GM18861 (cell line): ENCODE data around the gene METAP1D.
"Not testable (repeated sequence)": the region's sequence is repeated elsewhere in the genome, so short reads cannot be mapped to it uniquely, and the experiment has no call there.

Experiments
- ATAC-seq: cut with Tn5 transposase; IDR thresholded peaks from one replicate; pipeline ENCODE4 v1.9.1; 2021; ENCODE audit not compliant: unreplicated experiment

The METAP1D gene

GRCh38 chr2:172047566-172048507 is 48.1 kb downstream of the METAP1D start:
- ATAC-seq = no peak

GRCh38 chr2:172048508-172049503 is 49.1 kb downstream of the METAP1D start:
- ATAC-seq = no peak

- ATAC-seq = no peak
Measured at GRCh38 chr2:172049567-172050120, 49.9 kb downstream of the METAP1D start.

- no peak for ATAC-seq
Measured at GRCh38 chr2:172050479-172051125, 50.8 kb downstream of the METAP1D start.

GRCh38 chr2:172052000-172052983 is 52.5 kb downstream of the METAP1D start:
- ATAC-seq = no peak

- no peak for ATAC-seq
Measured at GRCh38 chr2:172053486-172053885, 53.7 kb downstream of the METAP1D start.

- ATAC-seq = no peak
Measured at GRCh38 chr2:172056293-172056692, 56.5 kb downstream of the METAP1D start.

GRCh38 chr2:172058660-172059059 is 58.9 kb downstream of the METAP1D start:
- ATAC-seq = no peak

- ATAC-seq = not testable (repeated sequence)
Measured at GRCh38 chr2:172060118-172060517, 60.4 kb downstream of the METAP1D start.

GRCh38 chr2:172062402-172063004 is 62.8 kb downstream of the METAP1D start:
- ATAC-seq = no peak

GRCh38 chr2:172063446-172063845 is 63.7 kb downstream of the METAP1D start:
- no peak for ATAC-seq

- ATAC-seq = no peak
Measured at GRCh38 chr2:172065111-172065510, 65.4 kb downstream of the METAP1D start.

GRCh38 chr2:172066394-172066886 is 66.7 kb downstream of the METAP1D start:
- ATAC-seq = no peak

- ATAC-seq = not testable (repeated sequence)
Measured at GRCh38 chr2:172067905-172068304, 68.2 kb downstream of the METAP1D start.

GRCh38 chr2:172070936-172071335 is 71.2 kb downstream of the METAP1D start:
- ATAC-seq = no peak

- no peak for ATAC-seq
Measured at GRCh38 chr2:172072303-172072702, 72.5 kb downstream of the METAP1D start.

GRCh38 chr2:172072706-172073105 is 73.0 kb downstream of the METAP1D start:
- no peak for ATAC-seq

GRCh38 chr2:172073518-172073917 is 73.8 kb downstream of the METAP1D start:
- no peak for ATAC-seq

GRCh38 chr2:172074254-172074653 is 74.5 kb downstream of the METAP1D start:
- ATAC-seq = no peak
